NCI-H2107 treated with DMSO at 0.1 percent for 48 hours (cell line): ENCODE results near the gene NPNT.
A peak's percentile ranks its signal among the peaks of the same experiment; 100 is the strongest.

Source experiments
- DNase-seq: peaks from one replicate; lab custom pipeline; 2025; ENCODE audit not compliant: unreplicated experiment; lab: John Stamatoyannopoulos, UW

The NPNT gene

GRCh38 chr4:105967058-105967658, 71.9 kb downstream of the NPNT start:
- no peak for DNase-seq

- no peak for DNase-seq
Observed at GRCh38 chr4:105969575-105969974, 74.3 kb downstream of the NPNT start.

- no peak for DNase-seq
Observed at GRCh38 chr4:105970371-105970770, 75.1 kb downstream of the NPNT start.

GRCh38 chr4:105971036-105971435, 75.8 kb downstream of the NPNT start:
- no peak for DNase-seq

GRCh38 chr4:105972946-105973621, 77.8 kb downstream of the NPNT start:
- DNase-seq, result no peak

GRCh38 chr4:105976915-105977314, 81.6 kb downstream of the NPNT start:
- DNase-seq, result no peak

- no peak for DNase-seq
Observed at GRCh38 chr4:105978684-105979296, 83.5 kb downstream of the NPNT start.

- no peak for DNase-seq
Observed at GRCh38 chr4:105979506-105979905, 84.2 kb downstream of the NPNT start.

- no peak for DNase-seq
Observed at GRCh38 chr4:105988671-105989070, 93.4 kb downstream of the NPNT start.

- DNase-seq, result no peak
Observed at GRCh38 chr4:105989485-105990242, 94.4 kb downstream of the NPNT start.

- DNase-seq, result no peak
Observed at GRCh38 chr4:105990933-105991332, 95.7 kb downstream of the NPNT start.

GRCh38 chr4:105991726-105992125, 96.5 kb downstream of the NPNT start:
- no peak for DNase-seq

GRCh38 chr4:105992641-105993305, 97.5 kb downstream of the NPNT start:
- no peak for DNase-seq

- no peak for DNase-seq
Observed at GRCh38 chr4:105994061-105994460, 98.8 kb downstream of the NPNT start.

GRCh38 chr4:105994841-105995501, 99.7 kb downstream of the NPNT start:
- DNase-seq, result no peak

- no peak for DNase-seq
Observed at GRCh38 chr4:105996845-105997244, 101.6 kb downstream of the NPNT start.

GRCh38 chr4:105998171-105999063, 103.1 kb downstream of the NPNT start:
- DNase-seq, result peak; percentile 15

GRCh38 chr4:106002994-106003393, 107.7 kb downstream of the NPNT start:
- DNase-seq, result no peak

- no peak for DNase-seq
Observed at GRCh38 chr4:106010761-106011160, 115.5 kb downstream of the NPNT start.

GRCh38 chr4:106011387-106011786, 116.1 kb downstream of the NPNT start:
- no peak for DNase-seq
